SIG-M5 treated with dmso at 0.1 percent for 504 hours (cell line): ENCODE data around the gene NDUFB1.

Experiments
- DNase-seq: peaks from one replicate; lab custom pipeline; 2025; ENCODE audit not compliant: unreplicated experiment; lab: John Stamatoyannopoulos, UW

NDUFB1 gene

DNA sequence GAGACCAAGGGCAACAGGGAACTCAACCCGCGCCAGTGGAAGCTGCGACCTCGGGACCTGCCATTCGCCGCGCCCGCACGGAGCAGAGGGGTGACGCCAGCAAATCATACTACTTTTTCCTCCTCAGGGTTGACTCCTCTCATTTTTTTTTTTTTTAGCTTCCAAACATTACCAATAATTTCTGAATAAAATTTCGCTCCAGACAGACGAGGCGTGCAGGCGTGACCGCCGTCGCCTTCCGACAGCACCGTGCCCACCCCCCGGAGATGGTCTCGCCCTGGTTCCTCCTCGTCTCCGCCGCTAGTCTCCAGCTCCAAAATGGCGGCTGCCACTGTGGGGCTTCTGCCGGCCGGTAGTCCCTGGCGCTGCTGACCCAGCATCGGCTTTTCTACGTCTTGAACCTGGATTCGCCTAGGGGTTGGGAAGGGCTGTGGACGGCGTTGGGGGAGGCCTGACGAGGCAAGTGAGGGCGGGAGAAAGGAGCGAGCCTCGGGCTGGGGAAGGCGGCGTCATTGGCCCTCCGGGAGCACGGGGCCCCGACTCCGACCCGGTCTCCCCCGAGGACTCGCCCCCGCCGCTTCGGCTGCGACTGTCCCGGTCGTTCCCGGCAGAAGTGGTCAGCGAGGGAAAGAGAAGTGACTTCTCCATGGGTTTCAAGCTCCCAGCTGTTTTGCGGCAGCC lies at the start of gene NDUFB1, which contains the start of gene CPSF2:
Gene NDUFB1 (minus strand): TSS at position 37 of the 681 bp plus-strand sequence. CDS start 4,069 bp downstream, outside the sequence.
Gene CPSF2 (plus strand): TSS at position 300 of the 681 bp plus-strand sequence. CDS start 9,016 bp downstream, outside the sequence.
- DNase-seq, result peak; percentile 88

DNA sequence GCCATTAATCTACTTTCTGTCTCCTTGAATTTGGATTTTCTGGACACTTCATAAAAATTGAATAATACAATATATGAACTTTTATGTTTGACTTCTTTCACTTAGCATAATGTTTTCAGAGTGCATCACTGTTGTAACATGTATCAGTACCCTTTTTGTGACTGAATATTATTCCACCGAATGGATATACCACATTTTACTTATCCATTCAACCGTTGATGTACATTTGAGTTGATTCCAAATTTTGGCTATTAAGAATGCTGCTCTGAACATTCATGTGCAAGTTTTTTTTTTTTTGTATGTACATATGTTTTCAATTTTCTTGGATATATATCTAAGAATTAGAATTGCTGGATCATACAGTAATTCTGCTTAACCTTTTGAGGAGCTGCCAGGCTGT lies 43.5 kb upstream of the NDUFB1 start:
- DNase-seq, result no peak

DNA sequence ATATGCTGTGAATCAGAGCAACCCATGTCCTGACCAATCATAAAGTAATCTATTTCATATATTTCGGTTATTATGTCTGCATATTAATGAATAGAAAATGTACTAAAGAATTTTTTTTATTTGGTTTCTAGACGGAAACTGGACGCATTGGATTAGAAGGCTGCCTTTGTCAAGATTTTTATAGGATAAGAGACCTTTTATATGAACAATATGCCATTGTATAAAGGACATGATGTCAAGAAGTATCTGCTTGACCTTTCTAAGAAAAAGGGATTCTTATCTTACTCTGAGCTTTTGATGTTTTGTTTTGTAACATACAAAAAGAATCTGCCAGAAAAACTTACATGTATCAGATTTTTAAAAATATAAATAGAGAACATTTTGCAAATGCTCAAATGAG lies 40.0 kb upstream of the NDUFB1 start:
- DNase-seq, result no peak

DNA sequence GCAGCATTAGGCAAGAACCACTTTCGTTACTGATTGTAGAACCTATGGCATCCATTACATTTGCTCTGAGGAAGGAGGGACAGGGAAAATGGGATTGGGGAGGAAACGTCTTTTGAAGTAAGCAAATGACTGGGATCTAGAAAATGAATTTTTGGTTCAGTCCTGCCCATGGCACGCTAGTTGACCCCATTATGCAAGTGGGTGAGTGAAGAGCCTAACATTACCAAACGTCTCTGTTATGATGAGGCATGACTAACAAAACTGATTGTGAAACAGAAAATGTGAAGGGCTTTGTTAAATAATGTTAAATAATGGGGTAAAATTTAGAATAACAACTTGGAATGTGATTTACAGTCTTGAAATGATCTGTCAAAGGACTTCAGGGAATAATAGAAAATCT lies 39.1 kb upstream of the NDUFB1 start:
- DNase-seq, result peak; percentile 24

DNA sequence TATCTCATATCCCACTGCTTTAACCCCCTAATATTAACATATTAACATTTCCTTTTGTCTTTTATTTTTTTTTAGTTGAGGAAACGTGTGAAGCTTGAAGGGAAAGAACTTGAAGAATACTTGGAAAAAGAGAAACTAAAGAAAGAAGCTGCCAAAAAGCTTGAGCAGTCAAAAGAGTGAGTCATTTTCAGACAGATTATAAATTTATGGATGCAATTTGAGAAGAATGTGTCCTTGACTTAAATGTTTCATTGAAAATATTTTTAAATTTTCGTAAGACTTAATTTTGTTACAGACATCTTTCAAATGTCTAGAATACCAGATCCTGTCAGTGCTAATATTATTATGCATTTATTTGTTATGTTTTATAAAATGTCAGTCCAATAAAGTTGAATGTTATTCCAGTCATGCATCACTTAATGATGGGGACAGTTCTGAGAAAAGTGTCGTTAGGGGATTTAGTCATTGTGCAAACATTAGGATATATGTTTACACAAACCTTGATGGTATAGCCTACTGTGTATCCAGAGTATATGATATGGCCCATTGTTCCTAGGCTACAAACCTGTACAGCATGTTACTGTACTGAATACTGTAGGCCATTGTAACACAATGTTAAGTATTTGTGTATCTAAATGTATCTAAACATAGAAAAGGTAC lies 32.9 kb upstream of the NDUFB1 start:
- DNase-seq, result peak; percentile 35

DNA sequence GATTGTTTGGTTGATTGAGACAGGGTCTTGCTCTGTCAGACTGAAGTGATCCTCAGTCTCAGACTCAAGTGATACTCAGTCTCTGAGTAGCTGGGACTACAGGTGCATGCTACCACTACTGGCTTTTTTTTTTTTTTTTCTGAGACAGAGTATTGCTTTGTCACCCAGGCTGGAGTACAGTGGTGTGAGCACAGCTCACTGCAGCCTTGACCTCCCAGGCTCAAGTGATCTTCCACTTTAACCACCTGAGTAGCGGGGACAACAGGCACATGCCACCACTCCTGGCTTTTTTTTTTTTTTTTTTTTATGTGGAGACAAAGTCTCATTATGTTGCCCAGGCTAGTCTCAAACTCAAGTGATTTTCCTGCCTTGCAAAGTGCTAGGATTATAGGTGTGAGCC lies 32.1 kb upstream of the NDUFB1 start:
- no peak for DNase-seq

DNA sequence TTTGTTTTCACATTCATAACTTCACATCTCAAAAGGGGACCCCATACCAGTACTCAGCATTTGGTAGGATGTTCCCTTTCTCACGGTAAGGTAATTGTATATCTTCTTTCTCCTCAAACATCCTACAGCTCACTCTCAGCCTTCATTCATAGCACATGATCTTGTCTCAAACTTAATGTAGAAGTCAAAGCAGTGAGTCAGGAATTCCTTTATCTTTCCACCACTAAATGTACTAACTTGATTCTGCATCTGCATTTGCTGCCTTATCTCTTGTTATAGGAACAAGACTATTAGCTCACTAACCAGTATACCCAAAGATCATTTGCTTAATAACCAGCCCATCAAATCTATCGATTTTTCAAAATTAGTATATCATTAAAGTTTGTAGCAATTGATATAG lies 23.2 kb upstream of the NDUFB1 start:
- DNase-seq, result no peak

DNA sequence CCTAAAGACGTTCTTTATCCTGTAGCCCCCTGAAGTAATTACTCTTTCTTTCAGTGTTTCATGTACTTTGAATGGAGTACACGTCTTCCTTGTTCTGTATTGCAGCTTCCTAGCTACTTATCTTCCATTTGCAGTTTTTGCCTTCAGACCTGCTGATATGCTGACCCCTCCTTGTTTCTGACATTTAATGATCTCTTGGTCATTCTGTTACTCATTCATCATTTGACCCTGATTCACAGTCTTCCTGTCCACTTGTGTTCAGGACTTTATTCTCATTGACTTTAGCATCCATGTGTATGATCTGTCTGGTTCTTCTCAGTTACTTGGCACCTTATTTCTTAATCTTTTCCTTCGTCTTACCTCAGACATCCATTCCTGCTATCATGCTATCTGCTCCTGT lies 22.5 kb upstream of the NDUFB1 start:
- DNase-seq, result no peak

DNA sequence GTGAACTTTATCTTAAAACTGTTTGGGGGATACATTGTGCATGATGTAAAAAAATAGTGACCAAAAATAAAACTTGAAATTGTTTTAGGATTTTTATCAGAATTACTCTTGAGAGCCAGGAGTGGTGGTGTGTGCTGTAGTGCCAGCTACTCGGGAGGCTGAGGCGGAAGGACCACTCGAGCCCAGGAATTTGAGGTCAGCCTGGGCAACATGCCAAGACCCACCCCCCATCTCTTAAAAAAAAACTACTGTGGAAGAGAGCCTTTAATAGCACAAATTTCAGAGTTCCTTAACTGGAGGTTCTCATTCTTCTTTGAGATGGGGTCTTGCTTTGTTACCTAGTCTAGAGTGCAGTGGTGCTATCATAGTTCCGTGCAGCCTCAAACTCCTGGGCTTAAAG lies 21.8 kb upstream of the NDUFB1 start:
- DNase-seq, result no peak

DNA sequence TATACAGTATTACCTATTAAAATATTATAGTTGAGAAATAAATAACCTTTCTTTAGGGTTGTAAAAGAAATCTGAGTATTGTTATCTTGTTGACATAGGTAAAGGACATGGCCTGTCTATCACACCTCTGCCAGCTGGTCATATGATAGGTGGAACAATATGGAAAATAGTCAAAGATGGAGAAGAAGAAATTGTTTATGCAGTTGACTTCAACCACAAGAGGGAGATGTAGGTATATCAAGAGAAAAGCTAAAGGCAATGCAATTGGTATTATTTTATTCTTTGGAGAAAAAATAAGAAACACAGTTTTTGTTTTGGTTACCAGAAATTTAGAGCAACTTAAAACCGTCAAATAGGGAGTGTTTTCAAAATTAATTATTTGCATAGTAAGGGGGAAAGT lies 13.8 kb upstream of the NDUFB1 start:
- DNase-seq, result peak; percentile 41

DNA sequence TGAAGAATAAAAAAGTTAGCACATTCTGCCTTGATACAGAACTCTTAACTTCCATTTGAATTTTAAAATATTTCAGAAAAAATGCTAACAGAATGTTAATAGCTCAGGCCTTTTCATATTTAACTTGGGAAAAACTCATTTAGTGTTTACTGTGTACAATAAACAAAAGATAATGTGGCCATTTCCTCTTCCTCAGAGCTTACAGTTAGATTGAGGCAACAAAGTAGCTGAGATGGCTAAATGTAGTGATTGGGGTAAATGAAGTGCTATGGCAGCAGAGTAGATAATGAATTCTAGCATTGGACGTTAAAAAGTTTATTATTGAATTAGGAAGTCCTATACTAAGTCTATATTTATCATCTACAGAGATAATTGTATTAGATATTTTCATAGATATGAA lies 12.9 kb upstream of the NDUFB1 start:
- DNase-seq, result no peak

DNA sequence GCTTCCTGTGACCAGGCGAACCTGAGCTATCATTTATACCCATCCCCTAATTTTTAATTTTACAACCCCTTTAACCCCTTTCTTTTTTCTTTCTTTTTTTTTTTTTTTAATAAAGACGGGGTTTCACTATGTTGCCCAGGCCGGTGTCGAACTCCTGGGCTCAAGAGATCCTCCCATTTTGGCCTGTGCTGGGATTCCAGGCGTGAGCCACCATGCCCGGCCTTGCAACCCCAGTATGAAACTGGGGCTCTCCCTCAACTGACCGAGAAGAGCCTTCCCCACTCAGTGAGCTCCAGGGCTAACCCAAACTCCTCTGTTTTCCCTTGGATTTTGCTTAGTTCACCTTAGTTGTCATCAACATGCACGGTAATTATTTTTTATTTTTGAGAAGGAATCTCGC lies 1.3 kb upstream of the NDUFB1 start:
- DNase-seq, result no peak

DNA sequence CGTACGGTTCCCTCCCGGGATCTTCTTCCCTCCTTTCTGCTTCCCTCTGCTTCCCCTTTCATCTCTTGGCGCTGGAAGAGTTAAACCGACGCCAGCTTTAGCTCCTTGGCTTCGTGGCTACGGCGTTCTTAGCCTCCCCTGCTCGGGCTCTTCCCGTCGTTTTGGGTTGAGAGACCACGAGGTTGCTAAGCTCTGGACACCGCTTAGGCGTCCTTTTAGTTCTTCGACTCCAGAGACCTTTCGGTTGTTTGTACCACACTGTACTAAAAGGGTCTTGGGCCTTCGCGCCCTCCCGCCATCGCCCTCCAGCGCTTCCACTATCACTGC lies 808 bp upstream of the NDUFB1 start:
- peak; percentile 21 for DNase-seq

DNA sequence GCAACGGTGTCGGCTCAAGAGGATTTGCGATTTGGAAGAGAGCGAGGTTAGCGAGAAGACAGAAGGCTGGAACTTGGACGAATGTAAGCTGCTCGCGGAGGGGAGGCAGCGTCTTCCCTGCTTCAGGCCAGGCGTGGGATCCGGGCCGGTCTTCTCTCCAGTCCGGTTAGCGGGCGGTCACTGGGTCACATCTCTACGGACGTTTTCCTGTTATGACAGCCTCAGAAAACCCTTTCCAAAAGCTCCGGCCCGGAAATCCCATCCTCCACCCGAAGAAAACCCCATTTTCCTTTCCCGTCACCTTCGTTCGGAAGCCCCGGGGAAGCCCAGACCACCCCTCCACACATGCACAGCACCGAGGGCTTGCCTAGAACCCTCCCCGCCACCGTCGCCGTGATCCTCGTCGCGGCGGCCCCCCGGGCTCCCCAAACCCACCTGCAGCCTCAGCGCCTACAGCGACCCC lies 268 bp downstream of the NDUFB1 start:
- peak; percentile 45 for DNase-seq

DNA sequence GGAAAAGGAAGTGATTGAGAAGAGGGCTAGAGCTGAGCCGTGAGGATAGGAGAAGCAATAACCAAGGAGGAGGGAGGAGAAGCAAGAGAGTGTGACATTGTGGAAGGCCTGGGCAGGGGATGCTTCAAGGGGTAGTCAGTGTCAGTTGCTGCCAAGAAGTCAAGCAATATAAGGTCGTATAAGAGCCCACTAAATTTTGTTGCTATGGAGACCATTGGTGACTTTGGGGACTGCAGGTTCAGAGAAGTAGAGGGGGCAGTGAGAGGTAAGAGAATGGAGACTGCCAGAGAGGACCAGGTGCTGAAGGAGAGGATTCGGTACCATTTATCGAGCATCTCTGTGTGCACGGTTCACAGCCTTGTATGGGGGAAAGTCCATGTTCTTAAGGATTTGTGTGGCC lies 12.0 kb downstream of the NDUFB1 start:
- DNase-seq, result no peak

DNA sequence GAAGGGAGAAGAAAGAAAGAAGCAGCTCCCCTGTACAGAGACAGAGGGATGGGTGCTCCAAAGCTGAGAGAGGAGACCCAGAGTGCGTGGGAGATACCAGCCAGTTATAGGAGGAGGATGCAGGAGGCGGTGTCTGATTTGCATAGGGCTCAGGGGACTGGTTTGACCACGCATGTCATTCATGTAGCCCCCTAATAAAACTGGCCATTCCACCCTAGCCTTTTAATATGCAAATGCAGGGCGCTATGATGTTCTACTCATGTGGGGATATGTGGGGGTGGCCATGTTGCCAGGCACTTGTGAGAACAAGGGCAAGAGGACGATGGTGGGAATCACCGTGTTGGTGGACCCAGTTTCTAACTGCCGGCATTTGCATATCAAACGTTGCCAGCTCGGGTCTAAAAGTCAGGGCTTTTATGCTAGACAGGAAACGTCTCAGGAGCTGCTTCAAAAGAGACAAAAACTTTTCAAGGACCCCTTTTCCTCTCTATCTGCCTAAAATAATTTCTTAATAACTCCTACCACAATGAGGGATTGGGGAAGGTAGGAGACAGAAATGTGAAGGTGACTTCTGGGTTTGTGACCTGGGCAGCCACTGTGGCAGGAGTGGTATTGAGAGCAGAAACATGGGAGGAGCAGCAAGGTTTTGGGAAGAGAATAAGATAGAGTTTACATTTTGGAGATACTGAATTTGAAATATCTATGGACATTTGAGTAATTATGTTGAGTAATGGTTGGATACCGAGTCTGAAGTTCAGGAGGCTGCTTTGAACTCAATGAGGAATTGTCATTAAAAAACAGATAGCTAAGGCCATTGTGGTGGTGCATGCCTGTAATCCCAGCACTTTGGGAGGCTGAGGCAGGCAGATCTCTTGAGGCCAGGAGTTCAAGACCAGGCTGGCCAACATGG lies 12.9 kb downstream of the NDUFB1 start:
- DNase-seq, result no peak

DNA sequence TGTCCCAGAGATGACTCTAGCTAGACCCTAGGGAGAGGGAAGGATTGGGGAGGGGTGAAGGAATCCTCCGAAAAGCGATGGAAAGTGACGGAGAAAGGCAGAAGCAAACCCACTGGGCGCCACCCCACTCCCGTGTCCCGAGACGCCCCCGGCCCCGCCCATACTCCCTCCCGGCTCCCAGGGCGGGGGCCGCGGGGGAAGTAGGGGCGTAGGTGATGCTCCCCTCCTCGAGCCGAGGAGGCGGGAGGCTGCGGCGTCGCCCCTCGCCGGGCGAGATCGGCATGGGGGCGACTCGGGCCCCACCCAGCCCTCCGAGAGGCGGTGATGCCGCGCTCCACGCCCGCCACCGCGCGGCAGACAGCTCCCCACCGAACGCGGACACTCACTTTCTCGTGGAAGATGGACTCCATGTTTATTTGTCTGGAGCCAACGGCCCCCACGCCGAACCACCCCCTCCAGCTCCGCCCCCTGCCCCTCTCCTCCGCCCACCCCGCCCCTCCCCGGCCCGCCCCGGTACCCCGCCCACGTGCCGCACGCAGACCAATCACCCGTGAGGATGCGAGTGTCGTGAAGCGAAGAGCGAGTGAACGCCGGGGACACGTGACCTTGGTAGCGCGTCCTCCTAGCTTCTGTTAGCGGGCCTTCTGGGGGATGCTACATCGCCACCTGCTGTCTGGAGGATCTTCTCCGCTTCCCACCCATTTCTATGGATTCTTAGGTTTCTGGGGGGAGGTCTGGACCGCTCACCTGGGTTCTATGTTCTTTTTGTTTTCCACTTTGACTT lies 15.2 kb downstream of the NDUFB1 start, which contains the start of gene ATXN3:
Gene ATXN3 (minus strand): TSS at position 440 of the 784 bp plus-strand sequence. CDS start 30 bp downstream, at position 410.
- peak; percentile 99 for DNase-seq

DNA sequence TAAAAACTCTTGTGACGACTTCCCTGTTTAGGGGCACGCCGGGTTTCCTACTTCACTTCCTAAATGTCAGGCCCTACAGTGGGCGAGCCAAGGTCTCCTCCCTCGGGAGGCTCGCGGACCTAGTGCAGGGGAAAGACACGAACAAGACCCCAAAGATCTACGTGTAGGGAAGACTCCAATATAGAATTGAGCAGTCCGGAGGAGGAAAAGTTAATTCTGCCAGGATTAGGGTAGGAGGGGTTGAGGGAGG lies 15.7 kb downstream of the NDUFB1 start:
- DNase-seq, result peak; percentile 66

DNA sequence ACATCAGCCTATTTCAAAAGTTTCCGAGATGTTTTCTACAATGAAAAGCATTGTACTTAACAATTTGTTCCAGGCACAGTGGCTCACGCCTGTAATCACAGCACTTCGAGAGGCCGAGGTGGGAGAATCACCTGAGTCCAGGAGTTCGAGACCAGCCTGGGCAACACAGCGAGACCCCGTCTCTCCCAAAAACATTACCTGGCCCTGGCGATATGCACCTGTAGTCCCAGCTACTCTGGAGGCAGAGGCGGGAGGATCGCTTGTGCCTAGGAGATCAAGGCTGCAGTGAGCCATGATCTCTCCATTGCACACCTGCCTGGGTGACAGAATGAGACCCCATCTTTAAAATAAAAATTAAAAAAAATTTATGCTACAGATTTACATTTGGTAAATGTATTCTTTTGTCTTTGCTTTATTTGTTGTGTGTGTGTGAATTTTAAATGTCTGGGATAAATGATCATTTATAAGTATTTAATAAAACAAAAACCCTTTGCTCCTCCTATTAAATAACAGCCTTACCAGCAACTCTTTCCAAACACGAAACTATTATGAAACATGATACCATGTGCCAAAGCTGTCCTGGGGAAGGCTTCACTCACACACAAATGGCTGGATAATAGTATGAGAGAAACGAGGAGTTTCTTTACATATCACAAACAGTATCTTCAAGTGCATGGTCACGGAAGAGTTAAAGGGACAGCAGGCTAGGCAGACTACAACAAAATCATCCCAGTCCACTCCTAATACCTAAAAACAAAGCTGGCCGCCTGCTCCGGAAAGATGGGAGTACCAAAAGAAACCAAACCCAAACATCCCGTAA lies 16.2 kb downstream of the NDUFB1 start:
- peak; percentile 63 for DNase-seq

DNA sequence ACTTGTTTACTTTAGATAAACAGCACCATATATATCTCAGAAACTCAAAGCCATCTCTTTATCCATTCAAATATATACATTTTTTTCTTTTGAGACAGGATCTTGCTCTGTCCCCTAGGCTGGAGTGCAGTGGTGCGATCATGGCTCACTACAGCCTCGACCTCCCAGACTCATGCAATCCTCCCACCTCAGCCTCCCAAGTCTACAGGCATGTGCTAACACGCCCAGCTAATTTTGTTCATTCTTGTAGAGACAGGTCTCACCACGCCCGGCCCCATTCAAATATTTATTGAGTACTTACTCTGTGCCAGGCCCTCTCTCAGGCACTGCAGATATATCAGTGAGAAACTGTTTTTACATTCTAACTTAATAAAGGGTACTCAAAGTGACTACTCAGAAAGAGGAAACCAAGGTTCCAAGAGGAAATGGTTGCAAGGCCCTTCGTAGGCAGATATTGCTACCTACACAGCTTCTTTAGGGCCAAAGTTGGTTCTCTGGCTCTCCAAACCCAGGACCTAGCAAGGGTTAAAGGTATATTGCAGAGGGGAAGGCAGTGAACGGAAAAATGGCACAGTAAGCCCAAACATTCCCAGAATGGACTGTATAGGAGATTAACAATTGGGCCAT lies 18.0 kb downstream of the NDUFB1 start:
- DNase-seq, result no peak
